Measurements from ENCODE around the gene ELAVL2. TPM values are rescaled to one million over a fixed set of nuclear protein-coding genes. Genes with fewer than 3 reads are reported as not detected.

The ELAVL2 gene
- total and polyA plus RNA-seq, 9 donors, result 2.1 to 5.6 (median 3.6) TPM

- H3K4me3 ChIP-seq (ENCODE audit: low read length), result no peak overlapping the region
- H3K27me3 ChIP-seq (ENCODE audit: control insufficient read depth, insufficient read depth, low read length), result peaks cover 22% of the 10 kb centered on the region
- 6% methylated on average over 24 of the region's 28 CpGs for WGBS (ENCODE audit: insufficient coverage)
- no peaks in the 10 kb centered on the region for H3K36me3 ChIP-seq (ENCODE audit: control insufficient read depth, insufficient read depth, low read length)
- H3K4me1 ChIP-seq (ENCODE audit: control insufficient read depth, insufficient read depth, low read length), result no peaks in the 10 kb centered on the region
- DNase-seq, result no peak
- H3K27ac ChIP-seq (ENCODE audit: low read length), result no peak overlapping the region
- no peaks in the 10 kb centered on the region for H3K9me3 ChIP-seq (replicated peaks; ENCODE audit: control insufficient read depth, low read depth, low read length)
These were observed 5.1 kb upstream of the ELAVL2 start for GRCh38 chr9:23830929-23831730.

- Histone ChIP-seq H3K27me3 (ENCODE audit: control insufficient read depth, insufficient read depth, low read length) (peaks cover 22% of the 10 kb centered on the region), H3K4me3 (ENCODE audit: low read length) (no peak overlapping the region), H3K9me3 (replicated peaks; ENCODE audit: control insufficient read depth, low read depth, low read length) (no peaks in the 10 kb centered on the region), H3K36me3 (ENCODE audit: control insufficient read depth, insufficient read depth, low read length) (no peaks in the 10 kb centered on the region), H3K4me1 (ENCODE audit: control insufficient read depth, insufficient read depth, low read length) (no peaks in the 10 kb centered on the region), H3K27ac (ENCODE audit: low read length) (no peak overlapping the region)
- no CpG with 5 or more reads among the region's 5 CpGs for WGBS (ENCODE audit: insufficient coverage)
- DNase-seq, result no peak
These were observed 4.4 kb upstream of the ELAVL2 start for GRCh38 chr9:23830476-23830805.

GRCh38 chr9:23829580-23830475, 3.8 kb upstream of the ELAVL2 start:
- no peaks in the 10 kb centered on the region for H3K9me3 ChIP-seq (replicated peaks; ENCODE audit: control insufficient read depth, low read depth, low read length)
- no peak overlapping the region for H3K4me3 ChIP-seq (ENCODE audit: low read length)
- H3K27me3 ChIP-seq (ENCODE audit: control insufficient read depth, insufficient read depth, low read length), result peaks cover 27% of the 10 kb centered on the region
- 0% methylated on average over 9 of the region's 22 CpGs for whole genome bisulfite sequencing (ENCODE audit: insufficient coverage)
- peak; percentile 85 for DNase-seq
- no peaks in the 10 kb centered on the region for H3K36me3 ChIP-seq (ENCODE audit: control insufficient read depth, insufficient read depth, low read length)
- H3K4me1 ChIP-seq (ENCODE audit: control insufficient read depth, insufficient read depth, low read length), result peaks cover 5% of the 10 kb centered on the region
- no peak overlapping the region for H3K27ac ChIP-seq (ENCODE audit: low read length)

- peak; percentile 53 for DNase-seq
- WGBS (ENCODE audit: insufficient coverage), result no CpG with 5 or more reads among the region's 12 CpGs
- Histone ChIP-seq H3K27me3 (ENCODE audit: control insufficient read depth, insufficient read depth, low read length) (peaks cover 53% of the 10 kb centered on the region), H3K4me1 (ENCODE audit: control insufficient read depth, insufficient read depth, low read length) (peaks cover 28% of the 10 kb centered on the region), H3K9me3 (replicated peaks; ENCODE audit: control insufficient read depth, low read depth, low read length) (no peaks in the 10 kb centered on the region), H3K27ac (ENCODE audit: low read length) (peak overlapping the region; percentile 60), H3K4me3 (ENCODE audit: low read length) (peak overlapping the region; percentile 53), H3K36me3 (ENCODE audit: control insufficient read depth, insufficient read depth, low read length) (no peaks in the 10 kb centered on the region)
These were observed 340 bp downstream of the ELAVL2 start for GRCh38 chr9:23825700-23826099.

GRCh38 chr9:23824830-23825591, 1.0 kb downstream of the ELAVL2 start:
- no peaks in the 10 kb centered on the region for H3K36me3 ChIP-seq (ENCODE audit: control insufficient read depth, insufficient read depth, low read length)
- H3K27me3 ChIP-seq (ENCODE audit: control insufficient read depth, insufficient read depth, low read length), result peaks cover 50% of the 10 kb centered on the region
- H3K4me3 ChIP-seq (ENCODE audit: low read length), result peak overlapping the region; percentile 53
- no peak overlapping the region for H3K27ac ChIP-seq (ENCODE audit: low read length)
- peaks cover 30% of the 10 kb centered on the region for H3K4me1 ChIP-seq (ENCODE audit: control insufficient read depth, insufficient read depth, low read length)
- no peaks in the 10 kb centered on the region for H3K9me3 ChIP-seq (replicated peaks; ENCODE audit: control insufficient read depth, low read depth, low read length)
- under 1% methylated on average over 14 of the region's 25 CpGs for WGBS (ENCODE audit: insufficient coverage)
- DNase-seq, result peak; percentile 68

GRCh38 chr9:23823986-23824829, 1.8 kb downstream of the ELAVL2 start:
- Histone ChIP-seq H3K36me3 (ENCODE audit: control insufficient read depth, insufficient read depth, low read length) (no peaks in the 10 kb centered on the region), H3K4me1 (ENCODE audit: control insufficient read depth, insufficient read depth, low read length) (peaks cover 30% of the 10 kb centered on the region), H3K9me3 (replicated peaks; ENCODE audit: control insufficient read depth, low read depth, low read length) (no peaks in the 10 kb centered on the region), H3K4me3 (ENCODE audit: low read length) (peak overlapping the region; percentile 53), H3K27ac (ENCODE audit: low read length) (no peak overlapping the region), H3K27me3 (ENCODE audit: control insufficient read depth, insufficient read depth, low read length) (peaks cover 48% of the 10 kb centered on the region)
- no peak for DNase-seq
- 3% methylated on average over 15 of the region's 36 CpGs for WGBS (ENCODE audit: insufficient coverage)

- H3K27ac ChIP-seq (ENCODE audit: low read length), result no peak overlapping the region
- H3K9me3 ChIP-seq (replicated peaks; ENCODE audit: control insufficient read depth, low read depth, low read length), result no peaks in the 10 kb centered on the region
- H3K36me3 ChIP-seq (ENCODE audit: control insufficient read depth, insufficient read depth, low read length), result no peaks in the 10 kb centered on the region
- H3K27me3 ChIP-seq (ENCODE audit: control insufficient read depth, insufficient read depth, low read length), result peaks cover 48% of the 10 kb centered on the region
- H3K4me3 ChIP-seq (ENCODE audit: low read length), result no peak overlapping the region
- H3K4me1 ChIP-seq (ENCODE audit: control insufficient read depth, insufficient read depth, low read length), result peaks cover 30% of the 10 kb centered on the region
- WGBS (ENCODE audit: insufficient coverage), result 69% methylated on average over 3 of the region's 11 CpGs
- DNase-seq, result no peak
These were observed 2.8 kb downstream of the ELAVL2 start for GRCh38 chr9:23823269-23823668.

GRCh38 chr9:23822261-23823169, 3.5 kb downstream of the ELAVL2 start:
- H3K4me3 ChIP-seq (ENCODE audit: low read length), result peak overlapping the region; percentile 56
- 11% methylated on average over 30 of the region's 46 CpGs for WGBS (ENCODE audit: insufficient coverage)

More at GRCh38 chr9:23822261-23823169, 3.5 kb downstream of the ELAVL2 start:
- Histone ChIP-seq H3K27me3 (ENCODE audit: control insufficient read depth, insufficient read depth, low read length) (peaks cover 48% of the 10 kb centered on the region), H3K36me3 (ENCODE audit: control insufficient read depth, insufficient read depth, low read length) (no peaks in the 10 kb centered on the region), H3K9me3 (replicated peaks; ENCODE audit: control insufficient read depth, low read depth, low read length) (no peaks in the 10 kb centered on the region), H3K4me1 (ENCODE audit: control insufficient read depth, insufficient read depth, low read length) (peaks cover 30% of the 10 kb centered on the region), H3K27ac (ENCODE audit: low read length) (no peak overlapping the region)
- DNase-seq, result no peak

Measured in muscle of leg (tissue), 11 donors.